IPS-18a (cell line): ENCODE data around the gene SUDS3.
"Not testable (repeated sequence)": the region's sequence is repeated elsewhere in the genome, so short reads cannot be mapped to it uniquely, and the experiment has no call there.

Experiments used
- H3K27ac ChIP-seq: one replicate; pipeline ENCODE4 v1.5.1; 2013; ENCODE audit warnings: low read length
- H3K27me3 ChIP-seq: one replicate; pipeline ENCODE4 v1.6.1; 2013; ENCODE audit warnings: mild to moderate bottlenecking, low read length; ENCODE audit not compliant: control insufficient read depth, insufficient read depth
- H3K36me3 ChIP-seq: one replicate; pipeline ENCODE4 v1.6.1; 2013; ENCODE audit warnings: low read depth, low read length; ENCODE audit not compliant: control insufficient read depth
- H3K4me1 ChIP-seq: one replicate; pipeline ENCODE4 v1.6.1; 2013; ENCODE audit warnings: low read depth, low read length; ENCODE audit not compliant: control insufficient read depth
- H3K4me3 ChIP-seq: one replicate; pipeline ENCODE4 v1.5.1; 2013; ENCODE audit warnings: low read length
- H3K9ac ChIP-seq: one replicate; pipeline ENCODE4 v1.6.1; 2013; ENCODE audit warnings: mild to moderate bottlenecking, low read length, moderate library complexity
- H3K9me3 ChIP-seq: one replicate; pipeline ENCODE4 v1.6.1; 2013; ENCODE audit warnings: low read depth, low read length; ENCODE audit not compliant: control insufficient read depth

SUDS3 gene

DNA sequence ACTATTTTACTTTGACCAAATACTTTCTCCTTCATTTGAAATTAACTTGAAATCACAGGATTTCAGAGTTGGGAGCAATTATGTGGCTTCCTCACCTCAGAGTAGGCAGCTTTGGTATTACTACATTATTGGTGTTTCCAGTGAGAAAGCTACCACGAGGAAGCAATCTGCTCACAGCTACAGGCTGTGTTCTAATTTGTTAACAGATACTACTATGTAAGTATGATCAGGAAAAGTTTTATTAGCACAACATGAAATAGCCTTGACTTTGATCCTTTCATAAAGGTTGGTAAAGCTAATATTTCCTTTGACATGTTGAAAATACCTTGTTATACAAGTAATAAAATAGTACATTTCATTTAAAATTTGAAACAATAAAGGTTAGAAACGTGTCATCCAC lies 34.3 kb upstream of the SUDS3 start:
- Histone ChIP-seq H3K36me3 (no peaks in the 10 kb centered on the region), H3K27ac (no peak overlapping the region), H3K9ac (no peak overlapping the region), H3K27me3 (no peaks in the 10 kb centered on the region), H3K4me3 (no peak overlapping the region), H3K4me1 (peaks cover 17% of the 10 kb centered on the region), H3K9me3 (no peaks in the 10 kb centered on the region)

DNA sequence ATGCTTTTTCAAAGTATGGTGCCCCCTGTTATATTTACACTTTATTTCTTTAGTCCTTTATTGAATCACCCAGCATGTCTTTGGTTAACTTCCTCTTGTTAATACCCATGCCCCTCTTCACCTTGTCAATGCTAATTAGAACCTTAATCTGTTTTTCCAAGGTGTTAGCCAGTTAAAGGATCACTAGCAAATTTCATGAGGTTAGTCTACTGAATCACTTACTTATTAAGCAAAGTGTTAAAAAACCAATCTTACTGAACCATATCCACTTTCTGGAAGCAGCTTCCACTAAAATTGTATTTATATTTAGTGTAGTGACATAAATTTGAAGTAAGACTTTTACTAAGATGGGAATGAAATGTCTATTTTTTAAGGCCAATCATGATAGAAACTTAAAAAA lies 31.5 kb upstream of the SUDS3 start:
- no peak overlapping the region for H3K27ac ChIP-seq
- H3K4me3 ChIP-seq = no peak overlapping the region
- no peak overlapping the region for H3K9ac ChIP-seq
- peaks cover 14% of the 10 kb centered on the region for H3K4me1 ChIP-seq
- H3K9me3 ChIP-seq = no peaks in the 10 kb centered on the region
- H3K27me3 ChIP-seq = no peaks in the 10 kb centered on the region
- no peaks in the 10 kb centered on the region for H3K36me3 ChIP-seq

GRCh38 chr12:118345355-118345754 lies 31.0 kb upstream of the SUDS3 start:
- Histone ChIP-seq H3K36me3 (no peaks in the 10 kb centered on the region), H3K9ac (no peak overlapping the region), H3K4me1 (peaks cover 14% of the 10 kb centered on the region), H3K27me3 (no peaks in the 10 kb centered on the region), H3K4me3 (no peak overlapping the region), H3K9me3 (no peaks in the 10 kb centered on the region), H3K27ac (no peak overlapping the region)

GRCh38 chr12:118346895-118347294 lies 29.5 kb upstream of the SUDS3 start:
- H3K4me3 ChIP-seq = no peak overlapping the region
- no peak overlapping the region for H3K9ac ChIP-seq
- no peaks in the 10 kb centered on the region for H3K27me3 ChIP-seq
- no peaks in the 10 kb centered on the region for H3K9me3 ChIP-seq
- no peak overlapping the region for H3K27ac ChIP-seq
- H3K4me1 ChIP-seq = peaks cover 14% of the 10 kb centered on the region
- H3K36me3 ChIP-seq = no peaks in the 10 kb centered on the region

GRCh38 chr12:118347916-118348315 lies 28.4 kb upstream of the SUDS3 start:
- Histone ChIP-seq H3K4me1 (peaks cover 14% of the 10 kb centered on the region), H3K27me3 (no peaks in the 10 kb centered on the region), H3K36me3 (no peaks in the 10 kb centered on the region), H3K9ac (no peak overlapping the region), H3K4me3 (no peak overlapping the region), H3K27ac (no peak overlapping the region), H3K9me3 (no peaks in the 10 kb centered on the region)

DNA sequence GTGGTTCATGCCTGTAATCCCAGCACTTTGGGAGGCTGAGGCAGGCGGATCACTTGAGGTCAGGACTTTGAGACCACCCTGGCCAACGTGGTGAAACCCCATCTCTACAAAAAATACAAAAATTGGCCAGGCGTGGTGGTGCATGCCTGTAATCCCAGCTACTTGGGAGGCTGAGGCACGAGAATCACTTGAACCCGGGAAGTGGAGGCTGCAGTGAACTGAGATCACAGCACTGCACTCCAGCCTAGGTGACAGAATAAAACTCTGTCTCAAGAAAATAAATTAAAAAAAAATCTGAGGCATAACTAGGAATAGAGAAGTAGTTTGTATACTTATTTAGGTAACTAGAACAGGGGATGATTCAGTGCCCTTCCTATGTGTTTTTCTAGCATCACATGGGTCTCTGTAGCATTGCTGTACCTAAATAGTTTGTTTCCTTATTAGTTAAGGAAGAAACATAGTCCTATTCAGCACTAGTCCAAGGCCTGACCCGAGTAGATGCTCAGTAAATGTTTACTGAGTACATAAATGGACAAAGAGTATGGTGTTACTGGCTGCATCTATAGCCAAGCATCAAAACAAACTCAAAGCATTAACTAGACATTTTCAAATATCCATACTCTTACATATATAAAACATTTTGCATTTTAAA lies 25.3 kb upstream of the SUDS3 start:
- Histone ChIP-seq H3K27me3 (no peaks in the 10 kb centered on the region), H3K27ac (no peak overlapping the region), H3K9me3 (no peaks in the 10 kb centered on the region), H3K9ac (no peak overlapping the region), H3K36me3 (no peaks in the 10 kb centered on the region), H3K4me1 (no peaks in the 10 kb centered on the region), H3K4me3 (no peak overlapping the region)

GRCh38 chr12:118353721-118354120 lies 22.6 kb upstream of the SUDS3 start:
- no peaks in the 10 kb centered on the region for H3K27me3 ChIP-seq
- H3K4me3 ChIP-seq = no peak overlapping the region
- H3K4me1 ChIP-seq = no peaks in the 10 kb centered on the region

DNA sequence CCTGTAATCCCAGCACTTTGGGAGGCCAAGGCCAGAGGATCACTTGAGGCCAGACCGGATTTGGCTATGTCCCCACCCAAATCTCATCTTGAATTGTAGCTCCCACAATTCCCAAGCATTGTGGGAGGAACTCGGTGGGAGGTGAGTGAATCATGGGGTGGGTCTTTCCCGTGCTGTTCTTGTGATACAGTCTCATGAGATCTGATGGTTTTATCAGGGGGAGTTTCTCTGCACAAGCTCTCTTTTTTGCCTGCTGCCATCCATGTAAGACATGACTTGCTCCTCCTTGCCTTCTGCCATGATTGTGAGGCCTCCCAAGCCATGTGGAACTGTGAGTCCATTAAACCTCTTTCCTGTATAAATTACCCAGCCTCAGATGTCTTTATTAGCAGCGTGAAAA lies 21.9 kb upstream of the SUDS3 start:
- not testable (repeated sequence) for H3K27ac ChIP-seq, H3K4me3 ChIP-seq, H3K4me1 ChIP-seq, H3K9ac ChIP-seq, H3K36me3 ChIP-seq, H3K27me3 ChIP-seq, H3K9me3 ChIP-seq

More at GRCh38 chr12:118353721-118354120, 22.6 kb upstream of the SUDS3 start:
- H3K9me3 ChIP-seq = no peaks in the 10 kb centered on the region
- H3K27ac ChIP-seq = no peak overlapping the region
- no peaks in the 10 kb centered on the region for H3K36me3 ChIP-seq
- H3K9ac ChIP-seq = no peak overlapping the region

DNA sequence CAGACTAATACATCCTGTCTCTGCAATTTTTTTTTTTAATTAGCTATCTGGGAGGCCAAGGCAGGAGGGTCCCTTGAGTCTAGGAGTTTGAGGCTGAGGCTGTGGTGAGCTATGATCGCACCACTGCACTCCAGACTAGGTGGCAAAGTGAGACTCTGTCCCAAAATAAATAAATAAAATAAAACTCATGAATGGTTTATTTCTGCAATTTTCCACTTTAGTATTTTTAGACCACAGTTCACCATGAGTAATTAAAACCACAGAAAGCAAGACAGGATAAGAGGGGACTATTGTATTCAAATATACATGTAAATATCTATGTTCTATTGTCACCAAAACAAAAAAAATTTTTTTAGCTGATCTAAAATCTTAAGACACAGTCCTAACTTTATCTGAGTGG lies 21.5 kb upstream of the SUDS3 start:
- Histone ChIP-seq H3K27ac (no peak overlapping the region), H3K4me3 (no peak overlapping the region), H3K36me3 (no peaks in the 10 kb centered on the region), H3K27me3 (no peaks in the 10 kb centered on the region), H3K9ac (no peak overlapping the region), H3K4me1 (no peaks in the 10 kb centered on the region), H3K9me3 (no peaks in the 10 kb centered on the region)

GRCh38 chr12:118355843-118356242 lies 20.5 kb upstream of the SUDS3 start:
- no peak overlapping the region for H3K27ac ChIP-seq
- no peaks in the 10 kb centered on the region for H3K27me3 ChIP-seq
- H3K9me3 ChIP-seq = no peaks in the 10 kb centered on the region
- no peak overlapping the region for H3K9ac ChIP-seq
- no peaks in the 10 kb centered on the region for H3K4me1 ChIP-seq
- H3K36me3 ChIP-seq = no peaks in the 10 kb centered on the region
- H3K4me3 ChIP-seq = no peak overlapping the region

- H3K27ac ChIP-seq = no peak overlapping the region
- H3K9ac ChIP-seq = no peak overlapping the region
- H3K9me3 ChIP-seq = no peaks in the 10 kb centered on the region
- H3K36me3 ChIP-seq = no peaks in the 10 kb centered on the region
- H3K27me3 ChIP-seq = no peaks in the 10 kb centered on the region
- H3K4me3 ChIP-seq = no peak overlapping the region
- no peaks in the 10 kb centered on the region for H3K4me1 ChIP-seq
Observed at GRCh38 chr12:118356809-118357256, 19.5 kb upstream of the SUDS3 start.

DNA sequence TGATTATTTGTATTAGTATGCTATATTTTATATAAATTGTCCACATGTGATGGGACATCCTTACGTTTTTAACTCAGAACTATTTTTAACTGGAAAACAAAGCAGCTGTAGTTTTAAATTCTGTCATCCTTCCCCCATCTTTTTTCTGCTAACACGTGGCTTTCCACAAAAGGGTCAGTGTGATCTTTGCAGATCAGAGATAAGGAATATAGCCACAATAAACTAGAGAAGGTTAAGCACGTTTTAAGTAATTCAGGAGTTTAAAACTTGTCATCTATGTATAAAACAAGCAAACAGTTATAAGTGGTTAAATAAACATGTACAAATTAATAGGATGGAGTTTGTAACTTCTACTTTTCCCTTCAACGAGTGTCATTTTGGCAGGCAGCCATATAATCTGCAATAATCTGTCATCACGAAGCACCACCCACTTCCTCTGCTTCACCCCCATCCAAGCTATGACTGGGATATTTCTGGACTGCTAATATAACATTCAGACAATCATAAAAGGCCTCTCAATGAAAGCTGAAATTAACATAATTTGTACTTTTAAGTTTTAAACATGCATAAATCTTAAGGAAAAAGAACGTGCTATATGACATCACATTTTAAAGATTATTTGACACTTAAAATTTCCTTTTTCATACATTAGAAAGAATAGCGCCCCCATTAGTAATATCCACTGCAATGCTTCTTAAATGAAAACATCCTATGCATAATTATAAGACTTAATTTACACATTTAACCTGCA lies 18.9 kb upstream of the SUDS3 start:
- no peaks in the 10 kb centered on the region for H3K36me3 ChIP-seq
- no peak overlapping the region for H3K4me3 ChIP-seq
- H3K27me3 ChIP-seq = no peaks in the 10 kb centered on the region
- no peaks in the 10 kb centered on the region for H3K9me3 ChIP-seq
- no peak overlapping the region for H3K9ac ChIP-seq
- no peaks in the 10 kb centered on the region for H3K4me1 ChIP-seq
- no peak overlapping the region for H3K27ac ChIP-seq
